Suprapubic skin (tissue), 3 donors: ENCODE data around the gene CD72.

Experiments
- EP300 ChIP-seq: sonication (generic); formaldehyde crosslinking; IDR thresholded peaks from one replicate; pipeline ENCODE4 v1.6.1; 2017; ENCODE audit warnings: antibody characterized with exemption
- TF ChIP-seq, protein P1 (sequence below), 2 donors: fragments of 200-600 bp in 1 of 2; fragments of 450-650 bp in 1 of 2; sonication (generic) in 1 of 2; IDR thresholded peaks; one replicate each; pipeline ENCODE4 v1.5.1; 2016 to 2019; ENCODE audit warnings: antibody characterized with exemption in 2 of 2, mild to moderate bottlenecking in 1 of 2, moderate library complexity in 1 of 2

DNA sequence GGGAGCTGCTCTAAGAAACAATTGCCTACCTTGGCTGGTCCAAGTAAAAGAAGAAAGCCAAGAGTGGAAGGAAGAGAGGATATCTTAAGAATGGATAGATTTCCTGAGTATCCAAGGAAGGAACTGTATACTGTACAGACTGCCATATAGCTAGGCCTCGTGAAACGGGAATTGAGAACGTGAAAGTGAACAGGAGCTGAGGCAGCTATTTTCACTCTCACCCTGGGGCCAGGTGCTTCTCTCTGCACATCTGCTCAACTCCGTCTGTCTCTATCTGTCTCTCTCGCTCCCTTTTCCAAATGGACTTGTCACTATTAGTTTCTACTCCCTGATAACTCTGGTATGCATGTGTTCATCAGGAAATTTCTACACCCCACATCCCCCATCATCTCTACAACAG lies 49.0 kb downstream of the CD72 start:
- TF ChIP-seq, protein P1, sequence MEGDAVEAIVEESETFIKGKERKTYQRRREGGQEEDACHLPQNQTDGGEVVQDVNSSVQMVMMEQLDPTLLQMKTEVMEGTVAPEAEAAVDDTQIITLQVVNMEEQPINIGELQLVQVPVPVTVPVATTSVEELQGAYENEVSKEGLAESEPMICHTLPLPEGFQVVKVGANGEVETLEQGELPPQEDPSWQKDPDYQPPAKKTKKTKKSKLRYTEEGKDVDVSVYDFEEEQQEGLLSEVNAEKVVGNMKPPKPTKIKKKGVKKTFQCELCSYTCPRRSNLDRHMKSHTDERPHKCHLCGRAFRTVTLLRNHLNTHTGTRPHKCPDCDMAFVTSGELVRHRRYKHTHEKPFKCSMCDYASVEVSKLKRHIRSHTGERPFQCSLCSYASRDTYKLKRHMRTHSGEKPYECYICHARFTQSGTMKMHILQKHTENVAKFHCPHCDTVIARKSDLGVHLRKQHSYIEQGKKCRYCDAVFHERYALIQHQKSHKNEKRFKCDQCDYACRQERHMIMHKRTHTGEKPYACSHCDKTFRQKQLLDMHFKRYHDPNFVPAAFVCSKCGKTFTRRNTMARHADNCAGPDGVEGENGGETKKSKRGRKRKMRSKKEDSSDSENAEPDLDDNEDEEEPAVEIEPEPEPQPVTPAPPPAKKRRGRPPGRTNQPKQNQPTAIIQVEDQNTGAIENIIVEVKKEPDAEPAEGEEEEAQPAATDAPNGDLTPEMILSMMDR (IDR thresholded peaks at IDR 0.05): no peak
- no peak for TF ChIP-seq EP300
